MM.1S (cell line): ENCODE measurements around the gene DGCR6.
"Not testable (repeated sequence)": the region's sequence is repeated elsewhere in the genome, so short reads cannot be mapped to it uniquely, and the experiment has no call there.

Source experiments
- DNase-seq: peaks from one replicate; pipeline ENCODE4 v3.0.0-alpha.2; 2015
- H2AFZ ChIP-seq: fragments of 300-600 bp; sonication (generic); 2 replicates; pipeline ENCODE4 v1.6.0; 2016; ENCODE audit warnings: antibody characterized with exemption, low read length
- H3F3A ChIP-seq: fragments of 300-600 bp; sonication (generic); 2 replicates; pipeline ENCODE4 v1.6.1; 2016; ENCODE audit warnings: mild to moderate bottlenecking, antibody characterized with exemption, low read length, moderate library complexity, mixed read lengths; ENCODE audit not compliant: insufficient read depth
- H3K27ac ChIP-seq: fragments of 300-600 bp; sonication (generic); 2 replicates; pipeline ENCODE4 v1.5.1; 2016; ENCODE audit warnings: mild to moderate bottlenecking, low read length
- H3K27me3 ChIP-seq: fragments of 300-600 bp; sonication (generic); replicated peaks from 2 replicates; pipeline ENCODE4 v1.6.0; 2016; ENCODE audit warnings: low read length; ENCODE audit not compliant: insufficient read depth
- H3K36me3 ChIP-seq: fragments of 300-600 bp; sonication (generic); replicated peaks from 2 replicates; pipeline ENCODE4 v1.6.1; 2016; ENCODE audit warnings: mild to moderate bottlenecking, low read length, mixed read lengths; ENCODE audit not compliant: insufficient read depth
- H3K4me1 ChIP-seq: fragments of 300-600 bp; sonication (generic); 2 replicates; pipeline ENCODE4 v1.6.1; 2016; ENCODE audit warnings: low read length, mixed read lengths
- H3K4me2 ChIP-seq: fragments of 300-600 bp; sonication (generic); 2 replicates; pipeline ENCODE4 v1.6.0; 2016; ENCODE audit warnings: low read depth, low read length
- H3K4me3 ChIP-seq: fragments of 300-600 bp; sonication (generic); 2 replicates; pipeline ENCODE4 v1.5.1; 2016; ENCODE audit warnings: low read length, mixed read lengths
- H3K79me2 ChIP-seq: fragments of 300-600 bp; sonication (generic); 2 replicates; pipeline ENCODE4 v1.6.1; 2016; ENCODE audit warnings: mixed run types, low read length, mixed read lengths
- H3K9ac ChIP-seq: fragments of 300-600 bp; sonication (generic); 2 replicates; pipeline ENCODE4 v1.6.1; 2016; ENCODE audit warnings: low read length, mixed read lengths
- H3K9me2 ChIP-seq: fragments of 300-600 bp; sonication (generic); replicated peaks from 2 replicates; pipeline ENCODE4 v1.6.1; 2016; ENCODE audit warnings: mild to moderate bottlenecking, low read length, mixed read lengths; ENCODE audit not compliant: insufficient read depth
- H3K9me3 ChIP-seq: fragments of 300-600 bp; sonication (generic); replicated peaks from 2 replicates; pipeline ENCODE4 v1.6.1; 2016; ENCODE audit warnings: mild to moderate bottlenecking, low read length, mixed read lengths; ENCODE audit not compliant: insufficient read depth
- H4K20me1 ChIP-seq: fragments of 300-600 bp; sonication (generic); 2 replicates; pipeline ENCODE4 v1.6.1; 2016; ENCODE audit warnings: mild to moderate bottlenecking, low read length, moderate library complexity, mixed read lengths; ENCODE audit not compliant: insufficient read depth
- EZH2 ChIP-seq: fragments of 300-600 bp; sonication (generic); optimal IDR thresholded peaks from 2 replicates; pipeline ENCODE3; 2017; ENCODE audit warnings: low read depth, mild to moderate bottlenecking, antibody characterized with exemption, low read length, mixed read lengths
- EZH2phosphoT487 ChIP-seq: fragments of 300-600 bp; sonication (generic); IDR thresholded peaks from 2 replicates; pipeline ENCODE4 v1.6.1; 2018; ENCODE audit warnings: antibody characterized with exemption, low read length
- TF ChIP-seq, protein P1 (sequence below): fragments of 300-600 bp; sonication (generic); IDR thresholded peaks from 2 replicates; pipeline ENCODE4 v1.5.1; 2016; ENCODE audit warnings: antibody characterized with exemption, low read length, mixed read lengths

DGCR6 gene

DNA sequence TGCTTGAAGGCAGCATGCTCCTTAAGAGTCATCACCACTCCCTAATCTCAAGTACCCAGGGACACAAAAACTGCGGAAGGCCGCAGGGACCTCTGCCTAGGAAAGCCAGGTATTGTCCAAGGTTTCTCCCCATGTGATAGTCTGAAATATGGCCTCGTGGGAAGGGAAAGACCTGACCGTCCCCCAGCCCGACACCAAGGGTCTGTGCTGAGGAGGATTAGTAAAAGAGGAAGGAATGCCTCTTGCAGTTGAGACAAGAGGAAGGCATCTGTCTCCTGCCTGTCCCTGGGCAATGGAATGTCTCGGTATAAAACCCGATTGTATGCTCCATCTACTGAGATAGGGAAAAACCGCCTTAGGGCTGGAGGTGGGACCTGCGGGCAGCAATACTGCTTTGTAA lies 41.0 kb downstream of the DGCR6 start:
- H3K27me3 ChIP-seq = peaks cover 27% of the 10 kb centered on the region
- not testable (repeated sequence) for H3K79me2 ChIP-seq, H3K27ac ChIP-seq, H3K9me3 ChIP-seq, H3K9ac ChIP-seq, H2AFZ ChIP-seq, H3K36me3 ChIP-seq, DNase-seq, H3K9me2 ChIP-seq, H4K20me1 ChIP-seq, H3K4me1 ChIP-seq, H3K4me2 ChIP-seq, H3F3A ChIP-seq, H3K4me3 ChIP-seq

DNA sequence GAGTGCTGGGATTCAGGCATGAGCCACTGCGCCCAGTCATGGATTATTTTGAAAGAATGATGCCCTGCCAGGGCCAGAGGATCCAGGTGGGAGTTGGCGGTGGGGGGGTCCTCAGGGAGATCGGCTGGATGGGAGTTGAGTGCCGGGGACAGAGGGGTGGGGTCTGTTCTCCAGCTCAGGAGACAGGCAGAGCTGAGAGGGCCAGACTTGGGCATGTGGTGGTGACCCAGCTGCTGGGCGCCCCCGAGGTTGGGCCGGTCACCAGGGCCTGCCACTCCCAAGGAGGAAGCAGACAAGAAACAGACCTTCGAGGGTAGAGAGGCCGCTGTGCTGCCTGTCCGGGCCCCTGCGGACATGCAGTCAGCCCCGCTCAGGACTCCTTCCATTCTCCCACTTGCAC lies 41.8 kb downstream of the DGCR6 start:
- no peaks in the 10 kb centered on the region for H3K4me1 ChIP-seq
- H3K4me2 ChIP-seq = no peak overlapping the region
- H3K27ac ChIP-seq = no peak overlapping the region
- no peaks in the 10 kb centered on the region for H3K9me3 ChIP-seq
- DNase-seq = no peak
- H3K36me3 ChIP-seq = no peaks in the 10 kb centered on the region
- H3F3A ChIP-seq = no peaks in the 10 kb centered on the region
- H3K9ac ChIP-seq = no peak overlapping the region
- no peaks in the 10 kb centered on the region for H3K79me2 ChIP-seq
- H3K9me2 ChIP-seq = no peaks in the 10 kb centered on the region
- H3K27me3 ChIP-seq = peaks cover 27% of the 10 kb centered on the region
- TF ChIP-seq, protein P1, sequence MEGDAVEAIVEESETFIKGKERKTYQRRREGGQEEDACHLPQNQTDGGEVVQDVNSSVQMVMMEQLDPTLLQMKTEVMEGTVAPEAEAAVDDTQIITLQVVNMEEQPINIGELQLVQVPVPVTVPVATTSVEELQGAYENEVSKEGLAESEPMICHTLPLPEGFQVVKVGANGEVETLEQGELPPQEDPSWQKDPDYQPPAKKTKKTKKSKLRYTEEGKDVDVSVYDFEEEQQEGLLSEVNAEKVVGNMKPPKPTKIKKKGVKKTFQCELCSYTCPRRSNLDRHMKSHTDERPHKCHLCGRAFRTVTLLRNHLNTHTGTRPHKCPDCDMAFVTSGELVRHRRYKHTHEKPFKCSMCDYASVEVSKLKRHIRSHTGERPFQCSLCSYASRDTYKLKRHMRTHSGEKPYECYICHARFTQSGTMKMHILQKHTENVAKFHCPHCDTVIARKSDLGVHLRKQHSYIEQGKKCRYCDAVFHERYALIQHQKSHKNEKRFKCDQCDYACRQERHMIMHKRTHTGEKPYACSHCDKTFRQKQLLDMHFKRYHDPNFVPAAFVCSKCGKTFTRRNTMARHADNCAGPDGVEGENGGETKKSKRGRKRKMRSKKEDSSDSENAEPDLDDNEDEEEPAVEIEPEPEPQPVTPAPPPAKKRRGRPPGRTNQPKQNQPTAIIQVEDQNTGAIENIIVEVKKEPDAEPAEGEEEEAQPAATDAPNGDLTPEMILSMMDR = no peak
- no peak for TF ChIP-seq EZH2phosphoT487
- no peak for TF ChIP-seq EZH2
- H2AFZ ChIP-seq = no peak overlapping the region
- H4K20me1 ChIP-seq = no peaks in the 10 kb centered on the region
- no peak overlapping the region for H3K4me3 ChIP-seq

DNA sequence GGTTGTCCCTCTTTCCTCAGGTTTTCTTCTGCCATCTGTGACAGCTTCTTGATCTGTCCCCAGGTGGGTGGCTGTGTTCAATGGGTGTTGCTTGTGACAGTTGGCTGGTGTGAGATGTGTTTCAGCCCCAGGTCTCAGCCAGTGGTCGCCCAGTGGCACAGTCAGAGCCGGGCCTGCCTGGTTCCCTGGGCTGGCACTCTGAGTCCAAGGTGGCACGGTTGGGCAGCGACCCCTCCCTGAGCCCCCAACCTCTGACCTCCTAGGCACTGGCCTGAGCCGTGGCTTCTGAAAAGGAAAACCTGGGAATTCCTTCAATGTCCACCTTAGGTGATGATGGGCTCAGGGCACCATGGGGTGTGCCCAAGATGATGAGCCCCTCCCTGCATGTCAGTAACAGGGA lies 44.0 kb downstream of the DGCR6 start:
- Histone ChIP-seq H3K36me3 (no peaks in the 10 kb centered on the region), H3K79me2 (no peaks in the 10 kb centered on the region), H3K9me3 (no peaks in the 10 kb centered on the region), H3K4me3 (no peak overlapping the region), H2AFZ (no peak overlapping the region), H3K4me2 (no peak overlapping the region), H3K27ac (no peak overlapping the region), H3K9me2 (no peaks in the 10 kb centered on the region), H3K27me3 (peaks cover 27% of the 10 kb centered on the region), H3F3A (no peaks in the 10 kb centered on the region), H4K20me1 (no peaks in the 10 kb centered on the region), H3K4me1 (no peaks in the 10 kb centered on the region), H3K9ac (no peak overlapping the region)
- no peak for DNase-seq
- TF ChIP-seq EZH2phosphoT487 (no peak), EZH2 (no peak)
- TF ChIP-seq, protein P1 = no peak

GRCh38 chr22:18952022-18952421 lies 45.9 kb downstream of the DGCR6 start:
- no peak overlapping the region for H3K4me2 ChIP-seq
- no peak for DNase-seq
- no peaks in the 10 kb centered on the region for H3F3A ChIP-seq
- H3K36me3 ChIP-seq = no peaks in the 10 kb centered on the region
- H3K4me3 ChIP-seq = no peak overlapping the region
- no peaks in the 10 kb centered on the region for H3K4me1 ChIP-seq
- H3K27me3 ChIP-seq = peaks cover 38% of the 10 kb centered on the region
- no peak overlapping the region for H3K9ac ChIP-seq
- no peak overlapping the region for H3K27ac ChIP-seq
- TF ChIP-seq EZH2 = no peak
- no peak for TF ChIP-seq EZH2phosphoT487
- TF ChIP-seq, protein P1 = no peak
- H3K9me3 ChIP-seq = no peaks in the 10 kb centered on the region
- no peaks in the 10 kb centered on the region for H4K20me1 ChIP-seq
- no peaks in the 10 kb centered on the region for H3K9me2 ChIP-seq
- no peak overlapping the region for H2AFZ ChIP-seq
- no peaks in the 10 kb centered on the region for H3K79me2 ChIP-seq

- H3K4me2 ChIP-seq, H4K20me1 ChIP-seq, DNase-seq, H3F3A ChIP-seq, H3K4me1 ChIP-seq, H3K79me2 ChIP-seq, H3K9me3 ChIP-seq, H3K27ac ChIP-seq, H3K36me3 ChIP-seq, H3K9me2 ChIP-seq, H3K9ac ChIP-seq, H3K4me3 ChIP-seq, H2AFZ ChIP-seq: not testable (repeated sequence)
- peaks cover 45% of the 10 kb centered on the region for H3K27me3 ChIP-seq
Observed at GRCh38 chr22:18953128-18953527, 47.0 kb downstream of the DGCR6 start.
